ENCODE results near the gene SMIM45.

SMIM45 gene

GRCh38 chr22:41917903-41918791, 33.8 kb upstream of the SMIM45 start:
- Histone ChIP-seq H3K36me3 (replicated peaks in 1 of 2; ENCODE audit: control insufficient read depth in 1 of 2, insufficient read depth in 2 of 2, low read length in 2 of 2) (no peaks in the 10 kb centered on the region), H3K79me2 (ENCODE audit: insufficient read depth, low read length) (no peaks in the 10 kb centered on the region), H3K4me3 (replicated peaks in 1 of 3; ENCODE audit: low read depth in 2 of 3, low read length in 3 of 3) (peak overlapping the region in 1 of 3 experiments; percentile 40), H3K9me3 (replicated peaks in 1 of 2; ENCODE audit: control insufficient read depth in 1 of 2, insufficient read depth in 1 of 2, low read length in 2 of 2) (peaks cover 0 to 17% of the 10 kb centered on the region in 2 donors), H3K27ac (ENCODE audit: low read depth in 1 of 2, low read length in 2 of 2) (no peak overlapping the region), H2AFZ (ENCODE audit: insufficient read depth, low read depth, low read length, poor library complexity, severe bottlenecking) (no peak overlapping the region), H3K4me1 (ENCODE audit: control insufficient read depth in 1 of 2, insufficient read depth in 2 of 2, low read length in 2 of 2) (peaks cover 42 to 60% of the 10 kb centered on the region in 2 donors), H4K20me1 (ENCODE audit: insufficient read depth, low read length) (peaks cover 3% of the 10 kb centered on the region), H3K9ac (ENCODE audit: insufficient read depth, low read length, poor library complexity, severe bottlenecking) (no peak overlapping the region), H3K27me3 (ENCODE audit: control insufficient read depth in 2 of 2, insufficient read depth in 2 of 2, low read length in 2 of 2) (peaks cover 19 to 38% of the 10 kb centered on the region in 2 donors), H3K4me2 (replicated peaks; ENCODE audit: extremely low read depth, low read length, poor library complexity, severe bottlenecking) (peak overlapping the region; percentile 45)
- peaks cover 2% of the 10 kb centered on the region in 2 donors for H3K36me3 Mint-ChIP-seq
- peaks cover 0 to 13% (median 5%) of the 10 kb centered on the region in 7 donors for H3K9me3 Mint-ChIP-seq
- H3K4me3 Mint-ChIP-seq = peak overlapping the region; percentile 65 to 78
- intact Hi-C loops (cut with micrococcal nuclease) = no loop called here
- peak; percentile 70 to 91 (median 81) for DNase-seq
- H3K4me1 Mint-ChIP-seq = peaks cover 49% of the 10 kb centered on the region
- WGBS (ENCODE audit: insufficient coverage) = 55% methylated on average over 13 of the region's 23 CpGs
- H3K27me3 Mint-ChIP-seq (ENCODE audit: low read depth in 3 of 3) = peaks cover 30 to 46% (median 39%) of the 10 kb centered on the region in 3 donors
- H3K27ac Mint-ChIP-seq = peak overlapping the region in 4 of 7 donors; percentile 33 to 78 (median 68)
- TF ChIP-seq CTCF (IDR thresholded peaks at IDR 0.05) = no peak

- H3K9ac ChIP-seq (ENCODE audit: insufficient read depth, low read length, poor library complexity, severe bottlenecking) = peak overlapping the region; percentile 59
- H3K4me1 Mint-ChIP-seq = peaks cover 49% of the 10 kb centered on the region
- H3K9me3 Mint-ChIP-seq = peaks cover 0 to 13% (median 3%) of the 10 kb centered on the region in 7 donors
- TF ChIP-seq CTCF (IDR thresholded peaks at IDR 0.05) = no peak
- peak overlapping the region; percentile 91 for H2AFZ ChIP-seq (ENCODE audit: insufficient read depth, low read depth, low read length, poor library complexity, severe bottlenecking)
- H3K36me3 Mint-ChIP-seq = peaks cover 2% of the 10 kb centered on the region in 2 donors
- peak overlapping the region; percentile 99 for H3K4me2 ChIP-seq (replicated peaks; ENCODE audit: extremely low read depth, low read length, poor library complexity, severe bottlenecking)
- intact Hi-C loops (cut with micrococcal nuclease) = no loop called here
- peaks cover 3% of the 10 kb centered on the region for H4K20me1 ChIP-seq (ENCODE audit: insufficient read depth, low read length)
- H3K27ac Mint-ChIP-seq = peak overlapping the region in 3 of 7 donors; percentile 15 to 85 (median 69)
- H3K27ac ChIP-seq (ENCODE audit: low read depth in 1 of 2, low read length in 2 of 2) = peak overlapping the region; percentile 23 to 41
- peaks cover 18 to 30% of the 10 kb centered on the region in 2 donors for H3K27me3 ChIP-seq (ENCODE audit: control insufficient read depth in 2 of 2, insufficient read depth in 2 of 2, low read length in 2 of 2)
- H3K4me1 ChIP-seq (ENCODE audit: control insufficient read depth in 1 of 2, insufficient read depth in 2 of 2, low read length in 2 of 2) = peaks cover 42 to 54% of the 10 kb centered on the region in 2 donors
- DNase-seq = peak; percentile 33 to 63 (median 56)
- peaks cover 0 to 13% of the 10 kb centered on the region in 2 donors for H3K9me3 ChIP-seq (replicated peaks in 1 of 2; ENCODE audit: control insufficient read depth in 1 of 2, insufficient read depth in 1 of 2, low read length in 2 of 2)
- H3K4me3 Mint-ChIP-seq = peak overlapping the region; percentile 81 to 90
- no peaks in the 10 kb centered on the region for H3K79me2 ChIP-seq (ENCODE audit: insufficient read depth, low read length)
- no peaks in the 10 kb centered on the region for H3K36me3 ChIP-seq (replicated peaks in 1 of 2; ENCODE audit: control insufficient read depth in 1 of 2, insufficient read depth in 2 of 2, low read length in 2 of 2)
- peak overlapping the region; percentile 58 to 88 (median 62) for H3K4me3 ChIP-seq (replicated peaks in 1 of 3; ENCODE audit: low read depth in 2 of 3, low read length in 3 of 3)
- WGBS (ENCODE audit: insufficient coverage) = under 1% methylated on average over 53 of the region's 62 CpGs
- H3K27me3 Mint-ChIP-seq (ENCODE audit: low read depth in 3 of 3) = peaks cover 29 to 42% (median 37%) of the 10 kb centered on the region in 3 donors
Observed at GRCh38 chr22:41919357-41920224, 32.4 kb upstream of the SMIM45 start.
